Gastrocnemius medialis (tissue), 4 donors: ENCODE results near the gene EFEMP2.

Experiments used
- CTCF ChIP-seq, 5 experiments: fragments of 450-650 bp in 3 of 5; fragments of 200-600 bp in 2 of 5; sonication (generic) in 2 of 5; IDR thresholded peaks in 4 of 5; conservative IDR thresholded peaks in 1 of 5; 1 replicate in 4 of 5; 2 replicates in 1 of 5; pipeline ENCODE4 v1.5.1; 2016 to 2019; ENCODE audit warnings: antibody characterized with exemption in 5 of 5, mild to moderate bottlenecking in 3 of 5, moderate library complexity in 3 of 5
- POLR2A ChIP-seq, 2 donors: fragments of 450-650 bp; IDR thresholded peaks; one replicate each; pipeline ENCODE4 v1.6.1; 2017; ENCODE audit warnings: antibody characterized with exemption in 2 of 2, mild to moderate bottlenecking in 2 of 2, moderate library complexity in 2 of 2

DNA sequence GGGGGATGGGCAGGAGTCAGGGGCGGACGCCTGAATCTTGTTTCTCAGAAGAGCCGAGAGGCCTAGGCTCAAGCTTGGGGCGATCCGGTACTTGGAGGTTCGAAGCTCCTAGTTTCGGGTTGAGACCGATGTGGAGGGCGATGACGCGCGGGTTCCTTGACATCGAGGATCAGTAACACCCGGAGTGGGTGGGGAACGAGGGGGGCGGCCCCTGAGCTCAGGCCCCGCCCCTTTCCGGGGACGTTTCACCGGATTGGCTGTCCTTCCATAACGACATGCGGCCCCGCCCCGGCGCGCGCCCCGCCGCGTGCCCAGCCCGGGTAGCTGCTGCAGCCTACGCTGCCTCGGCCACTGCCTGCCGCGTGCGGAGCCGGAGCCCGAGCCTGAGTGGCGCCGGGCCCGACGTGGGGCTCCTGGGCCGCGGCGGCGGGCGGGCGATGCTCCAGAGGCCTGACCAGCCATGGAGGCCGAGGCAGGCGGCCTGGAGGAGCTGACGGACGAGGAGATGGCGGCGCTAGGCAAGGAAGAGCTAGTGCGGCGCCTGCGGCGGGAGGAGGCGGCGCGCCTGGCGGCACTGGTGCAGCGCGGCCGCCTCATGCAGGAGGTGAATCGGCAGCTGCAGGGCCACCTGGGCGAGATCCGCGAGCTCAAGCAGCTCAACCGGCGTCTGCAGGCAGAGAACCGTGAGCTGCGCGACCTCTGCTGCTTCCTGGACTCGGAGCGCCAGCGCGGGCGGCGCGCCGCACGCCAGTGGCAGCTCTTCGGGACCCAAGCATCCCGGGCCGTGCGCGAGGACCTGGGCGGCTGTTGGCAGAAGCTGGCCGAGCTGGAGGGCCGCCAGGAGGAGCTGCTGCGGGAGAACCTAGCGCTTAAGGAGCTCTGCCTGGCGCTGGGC is 18.0 kb upstream of the EFEMP2 start, which contains the start of gene CCDC85B:
- TF ChIP-seq CTCF (IDR thresholded peaks at IDR 0.05 in 4 of 5, conservative IDR thresholded peaks at IDR 0.05 in 1 of 5), result peak in 3 of 5 experiments; percentile 18 to 22 (median 21)
- peak; percentile 98 to 99 for TF ChIP-seq POLR2A (IDR thresholded peaks at IDR 0.05)
